HuH-7.5 (cell line): ENCODE results near the gene DDX5.

Source experiments
- DNase-seq: peaks from one replicate; pipeline ENCODE4 v3.0.0; 2011; ENCODE audit warnings: low spot score

DDX5 gene

DNA sequence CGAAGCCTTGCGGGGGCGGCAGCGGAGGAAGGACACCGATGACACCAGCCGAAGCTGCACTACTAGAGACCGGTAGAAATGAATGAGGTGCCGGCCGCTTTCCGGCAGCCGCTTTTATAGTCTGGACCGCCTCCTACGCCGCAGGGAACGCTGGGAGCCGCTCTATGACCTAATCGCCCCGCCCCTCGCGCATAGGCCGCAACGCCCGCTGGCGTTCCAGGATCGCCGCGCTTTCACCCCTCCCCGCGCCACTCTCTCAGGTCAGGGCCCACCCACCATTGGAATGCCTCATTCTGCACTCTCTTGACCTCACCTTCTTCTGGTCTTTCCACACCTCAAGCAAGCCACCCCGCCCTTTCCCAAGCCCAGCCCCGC, at the start of gene DDX5:
TSS of gene DDX5 (minus strand) at position 89 of the 375 bp plus-strand sequence. CDS start 170 bp downstream, outside the sequence.
- peak; percentile 79 for DNase-seq

GRCh38 chr17:64555281-64555680, 49.2 kb upstream of the DDX5 start:
- DNase-seq = no peak

GRCh38 chr17:64554028-64554637, 48.0 kb upstream of the DDX5 start:
- no peak for DNase-seq

GRCh38 chr17:64551461-64551860, 45.4 kb upstream of the DDX5 start:
- no peak for DNase-seq

- no peak for DNase-seq
Measured at GRCh38 chr17:64547319-64547718, 41.2 kb upstream of the DDX5 start.

- DNase-seq = no peak
Measured at GRCh38 chr17:64546716-64547115, 40.6 kb upstream of the DDX5 start.

DNA sequence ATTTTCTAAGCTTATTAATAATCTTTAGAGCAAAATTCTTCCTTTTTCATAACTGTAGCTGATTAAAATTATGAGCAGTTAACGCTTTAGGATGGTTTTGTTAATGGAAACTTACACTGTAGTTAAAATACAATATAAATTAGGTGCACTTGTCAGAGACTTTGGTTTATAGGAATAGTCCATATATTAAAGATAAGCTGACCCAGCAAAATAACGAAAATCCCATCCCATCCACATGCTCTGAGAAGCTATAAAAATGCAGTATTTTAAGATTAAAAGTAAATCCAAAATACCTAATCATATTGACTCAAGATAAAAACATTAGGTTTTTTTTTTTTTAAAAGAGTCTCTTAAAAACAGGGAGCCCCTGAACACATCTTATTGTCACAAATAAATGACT, 38.7 kb upstream of the DDX5 start:
- no peak for DNase-seq

DNA sequence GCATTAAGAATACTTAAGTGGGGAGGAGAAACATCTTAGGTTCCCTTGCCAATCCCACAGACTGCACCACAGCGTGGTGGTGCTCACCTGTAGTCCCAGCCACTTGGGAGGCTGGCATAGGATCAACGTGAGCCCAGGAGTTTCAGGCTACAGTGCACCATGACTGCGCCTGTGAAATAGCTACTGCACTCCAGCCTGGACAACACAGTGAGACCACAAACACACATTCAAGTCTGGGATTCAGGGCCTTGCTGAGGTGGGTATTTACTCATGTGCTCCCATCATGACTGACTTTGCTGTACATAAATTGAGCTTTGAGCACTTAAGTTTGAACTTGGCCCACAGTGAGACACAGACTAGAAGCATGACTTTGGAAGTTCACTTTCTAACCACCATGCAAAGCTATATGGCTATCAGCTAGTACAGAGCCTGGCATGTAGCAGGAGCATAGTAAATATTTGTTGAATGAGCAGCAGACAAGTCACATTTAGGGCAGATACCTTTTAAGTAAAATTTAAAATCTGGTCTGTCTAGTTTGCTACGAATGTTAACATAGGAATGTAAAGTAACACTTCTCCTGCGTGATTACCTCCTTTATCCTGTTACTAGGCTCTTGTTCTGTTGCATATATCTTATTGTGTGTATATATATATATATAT, 34.2 kb upstream of the DDX5 start:
- DNase-seq = no peak

- no peak for DNase-seq
Measured at GRCh38 chr17:64538508-64539130, 32.5 kb upstream of the DDX5 start.

- DNase-seq = no peak
Measured at GRCh38 chr17:64537488-64537887, 31.4 kb upstream of the DDX5 start.

DNA sequence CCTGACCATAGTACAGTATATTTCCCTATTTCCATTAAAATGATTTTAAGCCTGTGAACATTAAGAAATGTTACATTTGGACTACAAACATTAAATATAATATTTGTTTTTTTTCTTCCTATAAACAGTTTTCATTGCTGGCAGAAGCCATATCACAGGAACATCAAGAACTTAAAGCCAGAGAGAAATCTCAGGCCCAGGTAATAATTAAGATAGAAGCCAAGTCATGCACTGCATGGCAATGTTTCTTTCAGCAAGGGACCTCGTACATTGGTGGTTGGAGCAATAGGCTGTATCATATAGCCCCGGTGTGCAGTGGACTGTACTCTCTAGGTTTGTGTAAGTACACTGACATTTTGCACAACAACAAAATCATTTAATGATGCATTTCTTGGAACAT, 30.8 kb upstream of the DDX5 start:
- no peak for DNase-seq

GRCh38 chr17:64535357-64535756, 29.3 kb upstream of the DDX5 start:
- DNase-seq = no peak

DNA sequence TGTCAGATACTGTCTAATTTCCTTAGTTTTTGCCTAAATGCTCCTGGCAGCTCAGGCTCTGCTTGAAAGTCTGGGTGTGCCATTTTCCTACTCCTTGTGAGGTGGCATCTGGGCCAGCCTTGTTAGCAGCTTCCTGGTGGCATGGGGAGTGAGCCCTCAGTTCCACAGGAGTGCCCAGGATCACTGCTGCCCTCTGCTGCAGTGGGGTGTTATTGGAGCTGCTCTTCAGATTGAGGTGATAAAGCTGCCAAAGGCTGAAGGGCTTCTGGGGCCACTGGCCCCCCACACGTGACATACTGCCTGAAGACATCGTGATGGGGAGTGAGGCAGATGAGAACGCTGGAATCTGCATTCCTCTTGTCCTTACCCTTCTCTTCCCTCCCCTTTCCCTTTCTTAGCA, 28.1 kb upstream of the DDX5 start:
- no peak for DNase-seq

GRCh38 chr17:64533784-64534183, 27.7 kb upstream of the DDX5 start:
- no peak for DNase-seq

DNA sequence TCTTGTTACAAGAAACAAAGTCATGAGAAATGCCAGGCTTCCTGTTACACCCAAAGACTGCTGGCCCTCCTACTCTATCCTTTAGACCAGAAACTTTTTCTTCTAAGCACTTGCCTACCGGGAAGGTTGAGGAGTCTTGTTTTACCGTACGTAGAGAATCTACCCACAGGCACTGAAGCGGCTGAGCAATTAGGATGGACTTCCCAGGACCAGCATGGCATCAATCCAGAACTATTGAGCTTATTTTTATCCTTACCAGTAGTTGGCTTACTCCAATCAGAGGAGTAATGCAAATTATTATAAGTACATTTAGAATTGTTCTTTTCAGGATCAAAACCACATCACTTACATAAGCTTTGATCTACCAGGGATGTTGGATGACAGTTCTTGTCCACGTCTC, 26.3 kb upstream of the DDX5 start:
- DNase-seq = no peak

GRCh38 chr17:64531955-64532371, 25.9 kb upstream of the DDX5 start:
- no peak for DNase-seq

DNA sequence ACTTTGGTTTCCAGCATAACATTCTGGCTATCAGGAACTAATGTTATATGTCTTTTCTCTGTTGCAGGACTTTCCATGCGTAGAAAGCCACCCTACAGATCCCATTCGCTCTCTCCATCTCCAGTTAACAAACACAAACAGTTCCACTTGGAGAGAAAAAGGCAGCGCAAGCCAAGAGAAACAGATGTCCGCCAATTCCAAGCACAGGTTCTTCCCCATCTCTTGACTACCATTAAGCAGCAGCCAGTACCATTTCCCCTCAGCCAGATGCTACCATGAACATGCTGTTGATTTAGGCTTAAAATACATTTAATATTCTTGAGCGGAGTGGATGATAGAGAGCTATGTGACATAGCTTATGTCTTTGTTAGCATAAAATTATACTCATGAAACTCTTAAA, 23.1 kb upstream of the DDX5 start:
- DNase-seq = no peak

DNA sequence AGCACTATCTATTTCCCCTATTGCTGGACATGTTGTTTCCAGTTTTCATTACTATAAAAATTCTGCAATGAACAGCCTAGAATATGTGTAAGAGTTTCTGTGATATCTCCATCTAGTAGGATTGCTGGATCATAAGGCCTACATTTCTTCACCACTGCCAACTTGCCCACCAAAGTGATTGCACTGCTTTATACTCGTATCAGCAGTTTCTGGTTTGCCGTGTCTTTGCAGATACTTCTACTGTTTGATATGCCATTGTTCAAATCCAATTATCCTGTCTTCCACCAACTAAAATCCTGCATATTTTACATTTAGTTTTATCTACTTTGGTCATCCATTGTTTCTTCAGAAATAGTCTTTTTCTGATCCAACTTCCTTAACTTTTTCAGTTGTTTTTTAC, 21.8 kb upstream of the DDX5 start:
- DNase-seq = no peak

GRCh38 chr17:64520359-64520758, 14.3 kb upstream of the DDX5 start:
- DNase-seq = no peak

DNA sequence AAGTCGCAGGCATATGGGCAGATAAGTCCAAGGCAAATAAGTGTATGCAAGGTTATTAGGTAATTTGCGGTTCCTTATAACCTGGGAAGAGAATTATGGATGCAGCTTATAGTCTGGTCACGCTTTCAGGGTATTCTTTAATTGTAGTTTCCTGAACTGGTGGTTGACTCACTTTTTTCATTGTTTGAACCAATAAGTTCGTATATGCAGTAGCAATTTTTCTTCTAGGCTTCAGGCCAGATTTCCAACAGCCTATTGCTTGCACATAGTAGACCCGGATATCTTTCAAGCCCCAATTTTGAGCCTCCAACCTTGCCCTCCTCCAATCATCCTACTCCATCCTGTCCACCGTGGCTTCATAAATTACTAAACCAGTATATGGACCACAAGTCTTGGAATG, 13.5 kb upstream of the DDX5 start:
- DNase-seq = no peak

DNA sequence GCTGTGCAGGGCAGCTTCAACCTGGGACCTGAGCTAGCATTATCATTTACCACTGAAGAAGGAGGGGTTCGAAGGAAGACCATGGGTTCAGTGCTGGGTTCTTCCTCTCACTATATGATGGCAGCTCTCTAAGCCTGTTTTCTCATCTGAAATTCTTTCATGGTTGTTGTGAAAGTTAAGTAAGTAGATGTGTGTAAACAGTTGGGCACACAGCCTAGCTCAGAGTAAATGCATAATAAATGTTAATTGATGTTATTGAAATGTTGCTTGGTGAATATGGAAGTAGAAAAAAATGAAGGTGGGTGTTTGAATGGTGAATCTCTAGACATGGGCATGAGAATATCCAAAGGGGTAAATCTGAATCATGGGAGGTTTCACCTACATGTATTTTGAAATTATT, 9.7 kb upstream of the DDX5 start:
- no peak for DNase-seq

DNA sequence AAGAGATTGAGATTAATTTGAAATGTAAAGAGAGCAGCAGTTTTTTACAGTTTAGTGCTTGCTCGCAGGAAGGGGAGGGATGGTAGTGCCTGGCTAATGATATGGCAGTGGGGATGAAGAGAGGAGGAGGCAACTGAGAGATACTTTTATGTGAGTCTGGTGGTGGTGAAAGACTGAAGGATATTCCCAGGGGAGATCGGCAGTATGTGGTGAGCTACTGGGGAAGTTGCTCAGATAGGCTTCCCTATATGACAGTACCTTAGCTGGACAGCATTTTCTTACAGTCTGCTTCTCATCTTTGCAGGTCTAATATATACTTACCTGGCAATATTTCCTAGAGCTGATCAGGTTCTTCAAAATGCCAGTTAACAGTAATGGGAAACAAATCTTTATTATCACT, 9.3 kb upstream of the DDX5 start:
- DNase-seq = no peak

DNA sequence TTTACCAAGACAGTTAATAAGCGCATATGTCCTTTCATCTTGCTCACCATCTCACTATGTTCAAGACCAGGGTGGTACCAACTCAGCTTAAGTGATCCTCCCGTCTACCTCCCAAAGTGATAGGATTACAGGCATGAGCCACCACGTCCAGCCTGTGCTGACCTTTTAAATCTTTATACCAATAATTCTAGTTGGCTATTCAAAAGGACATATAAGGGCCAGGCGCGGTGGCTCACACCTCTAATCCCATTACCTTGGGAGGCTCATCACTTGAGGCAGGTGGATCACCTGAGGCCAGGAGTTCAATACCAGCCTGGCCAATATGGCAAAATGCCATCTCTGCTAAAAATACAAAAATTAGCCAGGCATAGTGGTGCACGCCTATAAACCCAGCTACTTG, 3.1 kb upstream of the DDX5 start:
- no peak for DNase-seq

DNA sequence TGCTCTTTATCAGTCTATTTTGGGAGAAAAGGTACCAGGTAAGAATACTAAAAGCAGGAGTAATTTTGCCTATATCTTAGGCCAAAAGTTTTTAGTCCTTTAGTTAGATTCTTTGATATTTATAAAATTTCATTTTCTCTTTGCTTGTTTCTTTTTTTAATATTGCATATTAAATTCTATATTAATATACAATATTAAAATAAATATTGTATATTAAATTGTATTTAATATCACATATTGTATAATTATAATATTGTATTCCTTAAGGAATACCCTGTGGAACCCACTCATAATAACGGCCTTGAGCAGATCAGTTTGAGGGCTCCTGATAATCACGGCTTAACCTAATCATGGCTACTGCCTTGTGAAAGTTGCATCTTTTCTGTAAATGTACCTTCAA, 2.6 kb upstream of the DDX5 start:
- DNase-seq = no peak
